Stimulated activated CD4-positive, alpha-beta T cell treated with anti-CD3 and anti-CD28 coated beads, TNF-alpha, amount 100 ng/mL, for 24 hours (primary cell): ENCODE results near the gene RHOJ.
"Not testable (repeated sequence)": the region's sequence is repeated elsewhere in the genome, so short reads cannot be mapped to it uniquely, and the experiment has no call there.

Source experiments
- DNase-seq, 3 experiments: peaks; one replicate each; pipeline ENCODE4 v3.0.0-alpha.2; 2020; ENCODE audit warnings: low read depth in 3 of 3

RHOJ gene

DNA sequence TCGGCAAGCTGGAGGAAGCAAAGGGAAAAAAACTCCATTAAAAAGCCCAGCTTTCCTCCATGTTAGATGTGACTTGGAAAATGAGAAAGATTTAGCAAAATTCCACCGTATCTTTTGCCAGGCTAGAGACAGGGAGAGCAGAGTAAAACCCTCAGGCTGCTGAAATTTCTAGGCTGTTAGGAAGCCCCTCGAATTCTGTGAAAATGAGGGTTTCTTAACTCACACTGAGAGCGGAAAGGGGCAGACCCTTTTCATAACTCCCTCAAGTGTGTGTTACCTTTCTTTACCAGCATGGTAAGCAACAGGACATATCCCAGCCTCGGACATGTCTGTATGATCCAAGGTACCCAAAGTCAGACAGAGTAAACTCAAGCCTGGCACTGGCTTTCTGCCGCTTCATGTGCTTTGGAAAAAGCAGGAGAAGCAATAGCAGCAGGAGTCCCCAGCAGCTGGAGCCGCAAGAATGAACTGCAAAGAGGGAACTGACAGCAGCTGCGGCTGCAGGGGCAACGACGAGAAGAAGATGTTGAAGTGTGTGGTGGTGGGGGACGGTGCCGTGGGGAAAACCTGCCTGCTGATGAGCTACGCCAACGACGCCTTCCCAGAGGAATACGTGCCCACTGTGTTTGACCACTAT lies at the start of gene RHOJ:
TSS of gene RHOJ (plus strand) at position 37 of the 637 bp plus-strand sequence. CDS start at position 464, 427 bp downstream.
- no peak for DNase-seq

DNA sequence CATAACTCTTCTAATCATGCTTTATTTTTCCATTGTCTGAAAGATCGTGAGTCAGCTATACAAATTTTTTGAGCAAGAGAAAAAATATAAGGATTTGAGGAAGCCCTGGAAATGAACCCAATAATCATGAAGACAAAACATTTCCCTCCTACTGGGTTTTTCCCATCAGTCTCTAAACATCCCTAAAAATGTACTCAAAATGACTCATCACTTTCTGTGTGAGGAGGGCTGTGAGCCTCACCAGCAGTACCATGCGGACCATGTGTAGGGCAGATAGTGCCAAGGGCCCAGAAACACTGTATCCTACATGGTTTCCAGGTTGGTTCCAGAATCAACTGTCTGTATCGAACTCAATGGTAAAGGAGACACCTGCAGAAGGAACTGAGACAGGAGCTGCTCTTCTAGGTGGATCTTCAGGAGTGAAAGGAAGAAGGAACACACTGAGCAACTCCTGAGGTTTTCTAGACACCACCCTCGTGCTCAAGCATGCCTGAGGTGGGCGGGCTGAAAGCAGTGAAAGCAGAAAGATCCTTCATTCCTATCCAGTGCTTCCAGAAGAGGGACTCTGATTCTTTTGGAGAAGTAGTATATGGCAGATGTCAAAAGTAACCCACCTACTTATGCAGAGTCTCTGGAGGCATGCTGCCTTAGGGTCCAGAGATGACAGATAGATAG lies 48.6 kb upstream of the RHOJ start:
- DNase-seq = no peak

DNA sequence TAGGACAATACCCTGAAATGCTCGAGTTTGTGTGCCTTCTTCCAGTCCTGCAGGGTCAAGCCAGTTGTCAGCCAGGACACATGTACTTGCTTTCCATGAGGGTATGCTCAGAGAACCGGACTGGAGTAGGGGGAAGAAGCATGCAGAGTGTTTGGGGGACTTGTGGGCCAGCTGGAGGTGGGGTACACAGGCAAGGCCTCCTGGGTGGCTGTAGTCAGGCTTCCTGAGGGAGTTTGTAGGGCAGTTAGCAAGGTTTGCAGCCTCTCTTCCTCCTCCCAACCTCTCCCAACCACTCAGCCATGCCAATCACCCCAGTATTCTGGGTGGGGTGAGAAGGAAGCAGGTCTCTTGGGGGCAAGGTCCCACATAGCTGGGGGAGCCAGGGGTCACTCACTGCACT lies 47.0 kb upstream of the RHOJ start:
- no peak for DNase-seq

- DNase-seq = no peak
These were observed 40.9 kb upstream of the RHOJ start for GRCh38 chr14:63163306-63163705.

- no peak for DNase-seq
These were observed 40.0 kb upstream of the RHOJ start for GRCh38 chr14:63164108-63164683.

DNA sequence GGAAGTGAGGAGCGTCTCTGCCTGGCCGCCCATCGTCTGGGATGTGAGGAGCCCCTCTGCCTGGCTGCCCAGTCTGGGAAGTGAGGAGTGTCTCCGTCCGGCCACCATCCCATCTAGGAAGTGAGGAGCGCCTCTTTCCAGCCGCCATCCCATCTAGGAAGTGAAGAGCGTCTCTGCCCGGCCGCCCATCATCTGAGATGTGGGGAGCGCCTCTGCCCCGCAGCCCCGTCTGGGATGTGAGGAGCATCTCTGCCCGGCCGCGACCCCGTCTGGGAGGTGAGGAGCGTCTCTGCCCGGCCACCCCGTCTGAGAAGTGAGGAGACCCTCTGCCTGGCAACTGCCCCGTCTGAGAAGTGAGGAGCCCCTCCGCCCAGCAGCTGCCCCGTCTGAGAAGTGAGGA lies 39.0 kb upstream of the RHOJ start:
- DNase-seq = not testable (repeated sequence)

- no peak for DNase-seq
These were observed 37.2 kb upstream of the RHOJ start for GRCh38 chr14:63167044-63167443.

DNA sequence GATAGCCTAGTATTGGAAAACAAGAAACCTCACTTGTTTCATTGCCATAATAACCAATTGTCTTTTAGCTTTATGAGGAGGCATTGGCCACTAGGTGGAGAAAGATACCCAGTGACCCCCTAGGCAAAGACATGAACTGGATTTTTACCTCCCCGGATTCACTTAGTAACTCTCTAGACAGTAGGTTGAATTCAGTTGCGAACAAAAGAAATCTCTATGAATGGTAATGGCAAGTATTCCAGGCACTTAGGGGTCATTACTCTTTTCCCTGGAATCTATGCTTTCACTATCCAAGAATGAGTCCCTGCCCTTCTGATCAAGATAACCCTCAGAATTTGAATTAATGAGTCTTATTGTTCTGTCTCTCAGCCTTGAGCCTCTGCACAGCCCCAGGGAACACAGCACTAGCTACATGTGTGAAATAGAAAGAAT lies 29.5 kb upstream of the RHOJ start:
- DNase-seq = no peak

DNA sequence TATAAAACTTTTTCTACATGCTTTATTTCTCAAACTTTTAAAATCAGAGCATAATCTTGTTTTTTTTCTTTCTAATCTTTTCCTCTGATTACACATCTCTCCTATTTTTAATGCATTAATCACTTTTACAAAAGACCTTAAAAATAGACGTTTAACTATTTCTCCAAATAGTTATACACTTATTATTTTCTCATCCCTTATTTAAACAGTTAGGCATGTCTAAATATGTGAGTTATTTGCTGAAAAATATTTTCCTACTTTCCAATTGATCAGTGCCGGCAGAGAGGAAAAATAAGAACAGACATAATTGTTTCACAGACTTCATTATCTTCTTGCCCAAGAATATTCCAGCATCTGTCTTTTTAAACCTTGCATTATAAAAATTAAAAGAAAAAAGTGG lies 28.7 kb upstream of the RHOJ start:
- no peak for DNase-seq

- DNase-seq = no peak
These were observed 25.3 kb upstream of the RHOJ start for GRCh38 chr14:63178912-63179311.

DNA sequence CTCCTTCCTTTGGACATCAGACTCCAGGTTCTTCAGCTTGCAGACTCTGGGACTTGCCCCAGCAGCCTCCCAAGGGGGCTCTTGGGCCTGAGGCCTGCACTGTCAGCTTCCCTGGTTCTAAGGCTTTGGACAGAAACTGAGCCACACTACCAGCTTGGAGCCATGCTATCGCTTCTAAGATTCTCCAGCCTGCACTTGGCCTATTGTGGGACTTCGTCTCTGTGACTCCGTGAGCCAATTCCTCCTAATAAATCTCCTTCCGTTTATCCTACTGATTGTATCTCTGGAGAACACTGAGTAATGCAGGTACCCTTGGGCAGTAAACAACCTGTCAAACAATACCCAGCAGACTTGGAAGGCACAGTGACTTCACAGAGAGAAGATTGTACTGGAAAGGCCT lies 24.9 kb upstream of the RHOJ start:
- no peak for DNase-seq

DNA sequence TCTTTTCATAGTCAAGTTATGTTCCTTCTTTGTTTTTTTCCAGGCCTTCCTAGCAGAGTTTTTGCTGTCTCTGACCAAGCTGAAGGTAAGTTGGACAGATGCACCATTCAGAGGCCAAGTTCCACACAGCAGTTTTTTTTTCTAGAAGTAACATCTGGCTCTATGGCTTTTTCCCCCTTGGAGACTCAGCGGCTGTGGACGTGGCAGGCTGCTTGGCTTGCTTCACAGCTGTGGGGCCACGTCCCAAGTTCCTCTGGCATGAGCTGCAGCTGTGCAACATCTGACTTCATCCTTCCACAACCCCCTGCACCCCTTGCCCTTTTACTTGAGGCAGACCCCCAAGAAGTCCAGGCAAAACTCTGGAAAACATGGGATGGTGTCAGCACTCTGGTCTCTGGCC lies 24.2 kb upstream of the RHOJ start:
- no peak for DNase-seq

DNA sequence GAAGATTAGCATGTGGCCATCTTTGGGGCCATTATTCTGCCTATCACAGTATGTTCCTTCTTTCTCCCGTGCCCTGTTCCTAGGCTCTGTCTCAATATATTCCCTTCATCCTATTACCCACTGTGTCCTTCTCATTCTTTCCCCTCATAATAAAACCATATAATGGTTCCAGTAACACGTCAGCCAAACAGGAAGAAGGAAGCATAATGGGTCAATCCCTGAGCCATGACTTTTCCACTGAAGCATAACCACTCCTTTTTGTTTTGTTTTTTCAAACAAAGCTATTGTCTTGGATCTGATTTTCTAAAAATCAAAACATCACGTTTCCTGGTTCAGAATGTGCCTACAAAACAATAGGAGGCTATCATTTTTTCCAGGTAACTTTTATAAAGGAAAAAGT lies 21.3 kb upstream of the RHOJ start:
- DNase-seq = no peak

DNA sequence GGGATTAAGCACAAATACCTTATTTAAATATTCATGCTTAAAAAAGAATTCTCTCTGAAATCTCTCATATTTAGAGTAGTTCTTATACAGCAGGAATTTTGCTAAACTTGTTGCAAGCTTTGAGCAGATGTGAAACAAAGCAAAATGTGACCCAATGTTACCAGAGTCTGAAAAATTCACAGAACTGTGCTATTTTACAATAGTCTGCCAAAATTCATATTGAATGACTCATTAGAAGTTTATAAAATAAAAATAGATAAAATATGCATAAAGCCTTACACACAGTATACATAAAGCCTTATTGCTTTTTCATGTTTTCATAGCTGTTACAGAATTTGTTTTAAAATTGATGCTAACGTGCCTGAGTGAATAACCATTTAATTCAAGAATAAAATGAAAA lies 17.8 kb upstream of the RHOJ start:
- no peak for DNase-seq

DNA sequence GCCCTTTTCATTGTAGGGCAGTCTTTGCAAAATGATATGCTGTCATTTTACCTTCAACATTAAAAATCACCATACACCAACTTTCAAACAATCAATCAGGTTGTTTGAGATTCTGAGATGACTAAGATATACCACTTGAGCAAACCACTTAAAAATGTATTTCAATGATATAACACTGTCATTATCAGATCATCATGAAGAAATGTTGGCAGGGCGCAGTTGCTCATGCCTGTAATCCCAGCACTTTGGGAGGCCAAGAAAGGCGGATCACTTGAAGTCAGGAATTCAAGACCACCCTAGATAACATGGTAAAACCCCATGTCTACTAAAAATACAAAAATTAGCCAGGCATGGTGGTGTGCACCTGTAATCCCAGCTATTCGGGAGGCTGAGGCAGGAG lies 13.0 kb upstream of the RHOJ start:
- no peak for DNase-seq

GRCh38 chr14:63192085-63192484 lies 12.2 kb upstream of the RHOJ start:
- DNase-seq = no peak

- no peak for DNase-seq
These were observed 11.0 kb upstream of the RHOJ start for GRCh38 chr14:63193236-63193635.

GRCh38 chr14:63200035-63200740 lies 4.1 kb upstream of the RHOJ start:
- DNase-seq = no peak

GRCh38 chr14:63200767-63201166 lies 3.5 kb upstream of the RHOJ start:
- DNase-seq = no peak

- DNase-seq = no peak
These were observed 1.2 kb upstream of the RHOJ start for GRCh38 chr14:63203015-63203414.

- no peak for DNase-seq
These were observed 431 bp upstream of the RHOJ start for GRCh38 chr14:63203618-63204406.

DNA sequence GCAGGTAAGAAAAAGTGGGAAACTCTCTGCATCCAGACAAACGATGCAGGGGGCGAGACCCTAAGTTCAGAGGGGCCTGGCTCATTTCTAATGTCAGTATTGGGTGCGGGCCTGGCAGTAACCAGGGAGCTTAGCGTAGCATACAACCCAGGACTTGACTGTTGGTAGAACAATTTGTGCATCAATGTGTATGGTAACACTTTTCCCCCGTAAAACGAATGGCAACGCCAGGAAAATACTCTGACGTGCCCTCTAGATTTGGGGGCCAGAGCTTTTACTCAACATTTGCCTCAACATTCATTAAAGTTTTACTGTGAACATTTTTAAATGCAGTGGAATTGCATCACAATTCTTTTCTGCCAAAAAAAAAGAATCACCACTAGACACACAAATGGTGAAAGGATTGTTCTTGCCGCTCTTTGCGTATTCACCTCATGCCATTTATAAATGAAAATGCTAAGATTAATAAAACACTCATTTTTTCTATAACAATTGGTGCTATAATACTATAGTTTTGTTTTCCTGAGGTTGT lies 867 bp downstream of the RHOJ start:
- DNase-seq = no peak
